Measurements from ENCODE around the gene FLT3LG.

- TF ChIP-seq CTCF (IDR thresholded peaks at IDR 0.05): no peak
- TF ChIP-seq POLR2A (IDR thresholded peaks at IDR 0.05): no peak
Measured at GRCh38 chr19:49481020-49481683, 7.1 kb downstream of the FLT3LG start.

Measured in uterus (tissue), 2 donors.